ENCODE data around the gene ZBTB5. TPM values are rescaled to one million over a fixed set of nuclear protein-coding genes. Genes with fewer than 3 reads are reported as not detected.

Gene ZBTB5
- total RNA-seq, 1 donor from 2014 or later, result 11.3 TPM

DNA sequence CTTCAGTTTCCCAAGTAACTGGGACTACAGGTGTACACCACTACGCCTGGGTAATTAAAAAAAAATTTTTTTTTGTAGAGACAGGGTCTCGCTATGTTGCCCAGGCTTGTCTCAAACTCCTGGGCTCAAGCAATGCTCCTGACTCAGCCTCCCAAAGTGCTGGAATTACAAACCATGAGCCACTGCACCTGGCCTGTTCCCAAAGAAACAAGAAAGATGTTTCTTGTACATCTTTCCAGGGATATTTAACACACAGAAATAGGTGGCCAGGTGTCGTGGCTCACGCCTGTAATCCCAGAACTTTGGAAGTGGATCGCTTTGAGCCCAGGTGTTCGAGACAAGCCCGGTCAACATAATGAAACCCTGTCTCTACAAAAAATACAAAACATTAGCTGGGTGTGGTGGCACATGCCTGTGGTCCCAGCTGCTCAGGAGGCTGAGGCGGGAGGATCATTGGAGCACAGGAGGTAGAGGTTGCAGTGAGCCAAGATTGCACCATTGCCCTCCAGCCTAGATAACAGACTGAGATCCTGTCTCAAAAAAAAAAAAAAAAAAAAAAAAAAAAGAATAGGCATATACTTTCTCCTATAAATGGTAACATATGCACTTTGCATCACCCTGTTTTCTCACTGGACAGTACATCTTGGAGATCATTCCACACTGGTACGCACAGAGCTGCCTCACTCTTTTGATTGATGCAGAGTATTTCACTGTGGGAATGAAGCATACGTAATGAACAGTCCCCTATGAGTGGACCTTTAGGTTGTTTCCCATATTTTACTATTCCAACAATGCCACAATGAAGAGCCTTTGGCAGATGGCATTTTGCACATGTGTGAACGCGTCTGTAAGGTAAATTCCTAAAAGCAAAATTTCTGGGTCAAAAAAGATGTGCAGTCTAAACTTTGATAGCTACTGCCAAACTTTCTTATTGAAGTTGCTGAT lies 44.7 kb downstream of the ZBTB5 start:
- no peak overlapping the region for H3K27ac Mint-ChIP-seq (ENCODE audit: unreplicated experiment)
- Histone ChIP-seq H3K79me2 (ENCODE audit: insufficient read depth, low read length) (peaks cover 30% of the 10 kb centered on the region), H3K9ac (ENCODE audit: low read length) (no peak overlapping the region), H3K4me3 (ENCODE audit: insufficient read depth, low read depth, low read length) (no peak overlapping the region), H3K27ac (ENCODE audit: low read depth, low read length) (no peak overlapping the region), H3K9me3 (ENCODE audit: insufficient read depth, low read depth, low read length) (no peaks in the 10 kb centered on the region), H3K36me3 (ENCODE audit: insufficient read depth, low read length) (no peaks in the 10 kb centered on the region), H4K20me1 (ENCODE audit: insufficient read depth, low read length) (peaks cover 24% of the 10 kb centered on the region), H3K27me3 (ENCODE audit: insufficient read depth, low read length) (no peaks in the 10 kb centered on the region), H3K4me2 (ENCODE audit: low read length) (no peak overlapping the region), H2AFZ (ENCODE audit: low read depth, low read length) (no peak overlapping the region), H3K4me1 (ENCODE audit: insufficient read depth, low read length) (peaks cover 30% of the 10 kb centered on the region)
- TF ChIP-seq, protein P1, sequence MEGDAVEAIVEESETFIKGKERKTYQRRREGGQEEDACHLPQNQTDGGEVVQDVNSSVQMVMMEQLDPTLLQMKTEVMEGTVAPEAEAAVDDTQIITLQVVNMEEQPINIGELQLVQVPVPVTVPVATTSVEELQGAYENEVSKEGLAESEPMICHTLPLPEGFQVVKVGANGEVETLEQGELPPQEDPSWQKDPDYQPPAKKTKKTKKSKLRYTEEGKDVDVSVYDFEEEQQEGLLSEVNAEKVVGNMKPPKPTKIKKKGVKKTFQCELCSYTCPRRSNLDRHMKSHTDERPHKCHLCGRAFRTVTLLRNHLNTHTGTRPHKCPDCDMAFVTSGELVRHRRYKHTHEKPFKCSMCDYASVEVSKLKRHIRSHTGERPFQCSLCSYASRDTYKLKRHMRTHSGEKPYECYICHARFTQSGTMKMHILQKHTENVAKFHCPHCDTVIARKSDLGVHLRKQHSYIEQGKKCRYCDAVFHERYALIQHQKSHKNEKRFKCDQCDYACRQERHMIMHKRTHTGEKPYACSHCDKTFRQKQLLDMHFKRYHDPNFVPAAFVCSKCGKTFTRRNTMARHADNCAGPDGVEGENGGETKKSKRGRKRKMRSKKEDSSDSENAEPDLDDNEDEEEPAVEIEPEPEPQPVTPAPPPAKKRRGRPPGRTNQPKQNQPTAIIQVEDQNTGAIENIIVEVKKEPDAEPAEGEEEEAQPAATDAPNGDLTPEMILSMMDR (IDR thresholded peaks at IDR 0.05; ENCODE audit: insufficient read depth, low read depth, low read length), result no peak
- TF ChIP-seq EZH2 (IDR thresholded peaks at IDR 0.05; ENCODE audit: insufficient read depth, low read length), result no peak
- peaks cover 6% of the 10 kb centered on the region for H3K4me1 Mint-ChIP-seq (ENCODE audit: low read depth, unreplicated experiment)
- DNase-seq (ENCODE audit: low read depth), result no peak
- no peak for FAIRE-seq
- H3K36me3 Mint-ChIP-seq (ENCODE audit: low read depth, unreplicated experiment), result no peaks in the 10 kb centered on the region
- no peaks in the 10 kb centered on the region for H3K9me3 Mint-ChIP-seq (ENCODE audit: unreplicated experiment)
- H3K4me3 Mint-ChIP-seq (ENCODE audit: unreplicated experiment), result no peak overlapping the region
- no peaks in the 10 kb centered on the region for H3K27me3 Mint-ChIP-seq (ENCODE audit: low read depth, unreplicated experiment)

DNA sequence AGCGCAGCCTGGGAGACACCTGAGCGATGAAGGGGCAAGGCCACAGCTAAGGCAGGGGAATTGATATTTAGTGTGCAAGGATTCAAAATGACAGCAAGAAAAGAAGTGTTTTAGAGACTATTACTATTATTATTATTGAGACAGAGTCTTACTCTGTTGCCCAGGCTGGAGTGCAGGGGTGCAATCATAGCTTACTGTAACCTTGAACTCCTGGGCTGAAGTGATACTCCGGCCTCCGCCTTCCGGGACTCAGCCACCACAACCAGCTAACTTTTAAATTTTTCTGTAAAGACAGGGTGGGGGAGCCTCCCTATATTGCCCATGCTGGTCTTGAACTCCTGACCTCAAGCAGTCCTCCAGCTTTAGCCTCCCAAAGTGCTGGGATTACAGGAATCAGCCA lies 46.0 kb downstream of the ZBTB5 start:
- TF ChIP-seq EZH2 (IDR thresholded peaks at IDR 0.05; ENCODE audit: insufficient read depth, low read length), result no peak
- TF ChIP-seq, protein P1 (IDR thresholded peaks at IDR 0.05; ENCODE audit: insufficient read depth, low read depth, low read length), result no peak
- no peak for FAIRE-seq
- H3K27me3 Mint-ChIP-seq (ENCODE audit: low read depth, unreplicated experiment), result no peaks in the 10 kb centered on the region
- no peak overlapping the region for H3K4me3 Mint-ChIP-seq (ENCODE audit: unreplicated experiment)
- Histone ChIP-seq H3K4me2 (ENCODE audit: low read length) (no peak overlapping the region), H3K9ac (ENCODE audit: low read length) (no peak overlapping the region), H3K27ac (ENCODE audit: low read depth, low read length) (no peak overlapping the region), H3K4me1 (ENCODE audit: insufficient read depth, low read length) (peaks cover 23% of the 10 kb centered on the region), H2AFZ (ENCODE audit: low read depth, low read length) (no peak overlapping the region), H3K36me3 (ENCODE audit: insufficient read depth, low read length) (no peaks in the 10 kb centered on the region), H4K20me1 (ENCODE audit: insufficient read depth, low read length) (peaks cover 11% of the 10 kb centered on the region), H3K9me3 (ENCODE audit: insufficient read depth, low read depth, low read length) (no peaks in the 10 kb centered on the region), H3K79me2 (ENCODE audit: insufficient read depth, low read length) (peaks cover 18% of the 10 kb centered on the region), H3K4me3 (ENCODE audit: insufficient read depth, low read depth, low read length) (no peak overlapping the region), H3K27me3 (ENCODE audit: insufficient read depth, low read length) (no peaks in the 10 kb centered on the region)
- H3K4me1 Mint-ChIP-seq (ENCODE audit: low read depth, unreplicated experiment), result peaks cover 14% of the 10 kb centered on the region
- no peaks in the 10 kb centered on the region for H3K36me3 Mint-ChIP-seq (ENCODE audit: low read depth, unreplicated experiment)
- H3K27ac Mint-ChIP-seq (ENCODE audit: unreplicated experiment), result no peak overlapping the region
- no peak for DNase-seq (ENCODE audit: low read depth)
- no peaks in the 10 kb centered on the region for H3K9me3 Mint-ChIP-seq (ENCODE audit: unreplicated experiment)

Measured in astrocyte (in vitro differentiated cells and primary cell).